Stomach smooth muscle (tissue), 2 donors: ENCODE data around the gene CASR.

Experiments used
- H3K27ac ChIP-seq: one replicate; pipeline ENCODE4 v1.7.0; 2013; ENCODE audit warnings: mild to moderate bottlenecking, low read length, inconsistent platforms
- H3K27me3 ChIP-seq, 2 donors: one replicate each; pipeline ENCODE4 v1.7.0; 2013; ENCODE audit warnings: low read length in 2 of 2; ENCODE audit not compliant: insufficient read depth in 2 of 2, control insufficient read depth in 1 of 2
- H3K36me3 ChIP-seq, 2 donors: one replicate each; pipeline ENCODE4 v1.7.0; 2013; ENCODE audit warnings: low read length in 2 of 2; ENCODE audit not compliant: control insufficient read depth in 2 of 2, insufficient read depth in 2 of 2
- H3K4me1 ChIP-seq: one replicate; pipeline ENCODE4 v1.7.0; 2013; ENCODE audit warnings: low read length; ENCODE audit not compliant: control insufficient read depth, insufficient read depth
- H3K4me3 ChIP-seq, 2 donors: one replicate each; pipeline ENCODE4 v1.7.0; 2013; ENCODE audit warnings: low read length in 2 of 2
- H3K9ac ChIP-seq, 2 donors: one replicate each; pipeline ENCODE4 v1.7.0; 2013; ENCODE audit warnings: low read length in 2 of 2, mild to moderate bottlenecking in 1 of 2
- H3K9me3 ChIP-seq, 2 donors: one replicate each; pipeline ENCODE4 v1.7.0; 2013; ENCODE audit warnings: low read length in 2 of 2; ENCODE audit not compliant: control insufficient read depth in 2 of 2
- donor health status: healthy.
- donor health status: Pancreatic carcinoma.

CASR gene

GRCh38 chr3:122239112-122239511 is 55.6 kb downstream of the CASR start:
- no peak overlapping the region for H3K4me3 ChIP-seq
- H3K36me3 ChIP-seq: no peaks in the 10 kb centered on the region
- H3K27ac ChIP-seq: no peak overlapping the region
- no peaks in the 10 kb centered on the region for H3K27me3 ChIP-seq
- no peak overlapping the region for H3K9ac ChIP-seq
- no peaks in the 10 kb centered on the region for H3K9me3 ChIP-seq
- H3K4me1 ChIP-seq: no peaks in the 10 kb centered on the region

- H3K27ac ChIP-seq: no peak overlapping the region
- H3K9me3 ChIP-seq: no peaks in the 10 kb centered on the region
- no peaks in the 10 kb centered on the region for H3K27me3 ChIP-seq
- no peaks in the 10 kb centered on the region for H3K4me1 ChIP-seq
- H3K36me3 ChIP-seq: no peaks in the 10 kb centered on the region
- H3K9ac ChIP-seq: no peak overlapping the region
- H3K4me3 ChIP-seq: no peak overlapping the region
These were observed 62.2 kb downstream of the CASR start for GRCh38 chr3:122245513-122246174.

- no peaks in the 10 kb centered on the region for H3K27me3 ChIP-seq
- no peak overlapping the region for H3K4me3 ChIP-seq
- no peaks in the 10 kb centered on the region for H3K4me1 ChIP-seq
- H3K9ac ChIP-seq: no peak overlapping the region
- no peaks in the 10 kb centered on the region for H3K36me3 ChIP-seq
- no peaks in the 10 kb centered on the region for H3K9me3 ChIP-seq
- H3K27ac ChIP-seq: no peak overlapping the region
These were observed 62.7 kb downstream of the CASR start for GRCh38 chr3:122246199-122246598.

- Histone ChIP-seq H3K27ac (no peak overlapping the region), H3K4me1 (no peaks in the 10 kb centered on the region)
These were observed 63.8 kb downstream of the CASR start for GRCh38 chr3:122247087-122247824.

GRCh38 chr3:122247825-122248185 is 64.3 kb downstream of the CASR start:
- Histone ChIP-seq H3K36me3 (no peaks in the 10 kb centered on the region), H3K9ac (no peak overlapping the region), H3K9me3 (no peaks in the 10 kb centered on the region), H3K27me3 (no peaks in the 10 kb centered on the region), H3K4me3 (no peak overlapping the region), H3K27ac (no peak overlapping the region), H3K4me1 (no peaks in the 10 kb centered on the region)

More at GRCh38 chr3:122247087-122247824, 63.8 kb downstream of the CASR start:
- Histone ChIP-seq H3K9ac (no peak overlapping the region), H3K9me3 (no peaks in the 10 kb centered on the region), H3K4me3 (no peak overlapping the region), H3K27me3 (no peaks in the 10 kb centered on the region), H3K36me3 (no peaks in the 10 kb centered on the region)

GRCh38 chr3:122251428-122251827 is 68.0 kb downstream of the CASR start:
- Histone ChIP-seq H3K36me3 (no peaks in the 10 kb centered on the region), H3K9ac (no peak overlapping the region), H3K4me1 (no peaks in the 10 kb centered on the region), H3K27ac (no peak overlapping the region), H3K9me3 (no peaks in the 10 kb centered on the region), H3K4me3 (no peak overlapping the region), H3K27me3 (no peaks in the 10 kb centered on the region)

- H3K4me3 ChIP-seq: no peak overlapping the region
- H3K4me1 ChIP-seq: no peaks in the 10 kb centered on the region
- no peaks in the 10 kb centered on the region for H3K27me3 ChIP-seq
- no peaks in the 10 kb centered on the region for H3K9me3 ChIP-seq
- H3K27ac ChIP-seq: no peak overlapping the region
- no peaks in the 10 kb centered on the region for H3K36me3 ChIP-seq
- no peak overlapping the region for H3K9ac ChIP-seq
These were observed 70.1 kb downstream of the CASR start for GRCh38 chr3:122253581-122253980.

- Histone ChIP-seq H3K9me3 (no peaks in the 10 kb centered on the region), H3K4me3 (no peak overlapping the region), H3K9ac (no peak overlapping the region), H3K4me1 (no peaks in the 10 kb centered on the region), H3K27me3 (no peaks in the 10 kb centered on the region), H3K27ac (no peak overlapping the region), H3K36me3 (no peaks in the 10 kb centered on the region)
These were observed 72.4 kb downstream of the CASR start for GRCh38 chr3:122255757-122256439.

- no peaks in the 10 kb centered on the region for H3K9me3 ChIP-seq
- no peaks in the 10 kb centered on the region for H3K36me3 ChIP-seq
- H3K27me3 ChIP-seq: no peaks in the 10 kb centered on the region
- H3K4me3 ChIP-seq: no peak overlapping the region
- no peak overlapping the region for H3K27ac ChIP-seq
- H3K9ac ChIP-seq: no peak overlapping the region
- H3K4me1 ChIP-seq: no peaks in the 10 kb centered on the region
These were observed 74.3 kb downstream of the CASR start for GRCh38 chr3:122257644-122258364.

- Histone ChIP-seq H3K36me3 (no peaks in the 10 kb centered on the region), H3K9ac (no peak overlapping the region), H3K4me1 (no peaks in the 10 kb centered on the region), H3K27ac (no peak overlapping the region), H3K27me3 (peaks cover 0 to 4% of the 10 kb centered on the region in 2 donors), H3K9me3 (no peaks in the 10 kb centered on the region), H3K4me3 (no peak overlapping the region)
These were observed 75.4 kb downstream of the CASR start for GRCh38 chr3:122258757-122259371.
